D721Med (cell line): ENCODE results near the gene COL5A1.

Source experiments
- DNase-seq: peaks from one replicate; pipeline ENCODE4 v3.0.0; 2011; ENCODE audit warnings: low spot score; ENCODE audit not compliant: insufficient read length
- FAIRE-seq: peaks from 2 replicates; lab custom pipeline; 2011; peaks lifted over from hg19 to GRCh38; lab: Jason Lieb, UNC
- TF ChIP-seq, protein P1 (sequence below): IDR thresholded peaks from 2 replicates; pipeline ENCODE4 v1.5.1; 2012; ENCODE audit warnings: mild to moderate bottlenecking, control low read depth; ENCODE audit not compliant: insufficient read depth; ENCODE audit errors: missing control alignments

COL5A1 gene

DNA sequence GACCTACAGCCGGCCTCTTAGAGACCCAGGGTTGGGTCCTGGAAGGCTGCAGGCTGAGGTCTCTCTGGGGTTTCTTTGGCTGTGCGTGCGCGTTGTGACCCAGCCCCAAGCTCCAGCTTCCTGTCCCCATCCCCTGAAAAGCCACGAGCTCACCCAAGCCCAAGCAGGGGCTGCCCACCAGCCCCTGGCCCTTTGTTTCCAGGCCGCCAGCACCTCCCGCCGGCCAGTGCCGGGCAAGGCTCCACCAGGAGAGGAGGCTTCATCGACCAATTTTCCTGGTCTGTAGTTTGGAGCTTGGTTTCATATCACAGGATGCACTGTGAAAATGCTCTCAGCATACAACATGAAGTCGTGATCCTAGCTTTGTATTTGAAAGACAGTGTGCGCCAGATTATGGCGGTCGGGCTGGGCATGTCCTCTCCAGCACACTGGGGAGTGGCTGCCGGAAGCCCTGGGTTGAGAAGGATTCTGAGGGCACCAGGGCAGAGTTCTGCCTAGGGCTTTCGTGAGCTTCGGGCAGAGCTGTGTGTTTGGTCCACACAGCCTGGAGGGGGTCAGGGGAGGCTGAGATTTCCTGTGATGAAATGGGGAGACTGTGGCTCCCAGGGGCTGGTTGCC lies 78.6 kb downstream of the COL5A1 start:
- FAIRE-seq = no peak
- TF ChIP-seq, protein P1, sequence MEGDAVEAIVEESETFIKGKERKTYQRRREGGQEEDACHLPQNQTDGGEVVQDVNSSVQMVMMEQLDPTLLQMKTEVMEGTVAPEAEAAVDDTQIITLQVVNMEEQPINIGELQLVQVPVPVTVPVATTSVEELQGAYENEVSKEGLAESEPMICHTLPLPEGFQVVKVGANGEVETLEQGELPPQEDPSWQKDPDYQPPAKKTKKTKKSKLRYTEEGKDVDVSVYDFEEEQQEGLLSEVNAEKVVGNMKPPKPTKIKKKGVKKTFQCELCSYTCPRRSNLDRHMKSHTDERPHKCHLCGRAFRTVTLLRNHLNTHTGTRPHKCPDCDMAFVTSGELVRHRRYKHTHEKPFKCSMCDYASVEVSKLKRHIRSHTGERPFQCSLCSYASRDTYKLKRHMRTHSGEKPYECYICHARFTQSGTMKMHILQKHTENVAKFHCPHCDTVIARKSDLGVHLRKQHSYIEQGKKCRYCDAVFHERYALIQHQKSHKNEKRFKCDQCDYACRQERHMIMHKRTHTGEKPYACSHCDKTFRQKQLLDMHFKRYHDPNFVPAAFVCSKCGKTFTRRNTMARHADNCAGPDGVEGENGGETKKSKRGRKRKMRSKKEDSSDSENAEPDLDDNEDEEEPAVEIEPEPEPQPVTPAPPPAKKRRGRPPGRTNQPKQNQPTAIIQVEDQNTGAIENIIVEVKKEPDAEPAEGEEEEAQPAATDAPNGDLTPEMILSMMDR = no peak
- DNase-seq = no peak

DNA sequence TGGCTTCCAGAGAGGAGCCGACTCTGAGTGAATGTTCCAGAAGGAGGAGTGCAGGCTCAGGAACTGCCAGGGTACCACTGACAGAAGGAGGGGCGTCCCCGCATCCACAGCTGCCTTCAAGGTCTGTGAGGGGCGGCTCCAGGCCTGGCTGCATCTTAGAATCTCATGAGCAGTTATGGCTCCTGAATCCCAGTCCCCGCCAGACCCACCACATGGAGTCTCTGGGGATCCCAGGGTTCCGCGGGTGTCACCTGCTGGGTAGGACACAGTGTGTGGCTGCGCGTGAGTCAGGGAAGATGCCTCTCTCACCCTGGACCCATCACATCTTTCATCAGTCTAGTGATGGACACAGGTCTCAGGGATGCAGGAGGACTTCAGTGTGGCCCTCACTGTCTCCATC lies 79.2 kb downstream of the COL5A1 start:
- FAIRE-seq = no peak
- TF ChIP-seq, protein P1 = no peak
- DNase-seq = no peak

DNA sequence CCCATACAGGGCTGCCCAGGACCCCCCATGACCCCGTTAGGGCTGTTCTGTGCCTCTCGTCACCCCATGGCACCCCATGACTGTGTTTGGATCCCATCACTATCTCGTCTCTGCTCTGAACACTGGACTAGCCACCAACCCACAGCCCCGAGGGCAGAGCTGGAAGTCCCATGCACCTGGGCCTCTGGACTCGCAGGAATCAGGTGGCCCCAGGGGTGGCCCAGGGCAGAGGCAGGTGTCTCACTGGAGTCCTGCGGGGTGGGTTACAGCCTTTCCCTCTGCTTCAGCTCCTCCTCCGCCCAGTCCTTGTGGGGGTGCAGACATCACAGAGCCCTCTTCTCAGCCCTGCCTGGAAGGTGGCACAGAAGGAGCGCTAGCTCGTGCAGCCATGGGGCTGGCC lies 79.7 kb downstream of the COL5A1 start:
- FAIRE-seq = no peak
- TF ChIP-seq, protein P1 = no peak
- no peak for DNase-seq

DNA sequence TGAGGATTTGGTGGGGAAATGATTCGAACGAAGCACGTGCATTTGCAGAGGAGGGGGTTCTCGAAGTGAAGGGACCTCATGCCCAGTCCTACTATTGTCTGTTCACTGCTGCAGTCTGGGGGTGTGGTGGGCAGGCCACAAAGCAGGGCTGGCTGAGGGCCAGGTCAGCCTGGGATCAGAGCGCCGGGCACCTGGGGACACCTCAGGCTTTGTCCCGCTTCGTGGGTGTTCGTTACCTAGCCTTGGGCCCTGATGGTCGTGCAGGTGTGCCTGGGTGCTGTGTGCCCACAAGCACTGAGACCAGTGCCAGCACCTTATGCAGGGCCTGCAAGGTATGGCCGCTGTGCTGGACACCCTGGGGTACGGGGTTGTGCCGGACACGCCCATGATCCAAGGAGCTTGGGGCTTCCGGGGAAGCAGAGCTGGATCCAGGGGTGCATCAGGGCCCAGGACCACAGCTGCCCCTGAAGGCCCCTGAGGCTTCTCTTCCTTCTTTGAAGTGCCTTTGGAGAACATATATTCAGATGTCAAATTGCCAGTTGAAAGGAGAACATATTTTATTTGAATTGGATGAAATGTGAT lies 80.6 kb downstream of the COL5A1 start:
- no peak for FAIRE-seq
- DNase-seq = no peak
- TF ChIP-seq, protein P1 = no peak

GRCh38 chr9:134723037-134723436 lies 81.4 kb downstream of the COL5A1 start:
- FAIRE-seq = no peak
- no peak for DNase-seq
- TF ChIP-seq, protein P1 = no peak

- FAIRE-seq = no peak
- no peak for DNase-seq
- TF ChIP-seq, protein P1 = no peak
These were observed 82.0 kb downstream of the COL5A1 start for GRCh38 chr9:134723491-134724190.
